ENCODE data around the gene AHSG.

Gene AHSG

GRCh38 chr3:186626254-186626847 lies 13.5 kb downstream of the AHSG start:
- no peaks in the 10 kb centered on the region for H3K9me3 ChIP-seq (ENCODE audit: insufficient read depth, low read depth, low read length)
- no peaks in the 10 kb centered on the region for H3K79me2 ChIP-seq (ENCODE audit: insufficient read depth, low read length)
- H3K9ac ChIP-seq (ENCODE audit: low read depth, low read length, poor library complexity, severe bottlenecking), result no peak overlapping the region
- no peaks in the 10 kb centered on the region for H3K27me3 ChIP-seq (ENCODE audit: insufficient read depth, low read length, poor library complexity, severe bottlenecking)
- no peaks in the 10 kb centered on the region for H3K4me1 ChIP-seq (ENCODE audit: insufficient read depth, low read length, poor library complexity, severe bottlenecking)
- H2AFZ ChIP-seq (ENCODE audit: low read length), result no peak overlapping the region
- H3F3A ChIP-seq (ENCODE audit: low read depth), result no peaks in the 10 kb centered on the region
- H3K4me2 ChIP-seq (ENCODE audit: low read depth, low read length, poor library complexity, severe bottlenecking), result no peak overlapping the region
- H4K20me1 ChIP-seq (ENCODE audit: insufficient read depth, low read length, poor library complexity, severe bottlenecking), result no peaks in the 10 kb centered on the region
- H3K9me2 ChIP-seq (replicated peaks; ENCODE audit: low read depth, low read length), result no peaks in the 10 kb centered on the region
- H3K36me3 ChIP-seq (ENCODE audit: insufficient read depth, low read length), result no peaks in the 10 kb centered on the region
- no peak for TF ChIP-seq EZH2phosphoT487 (IDR thresholded peaks at IDR 0.05; ENCODE audit: borderline replicate concordance)
- no peak for TF ChIP-seq CTCF (conservative IDR thresholded peaks at IDR 0.05; ENCODE audit: low read length)
- no peak overlapping the region for H3K4me3 ChIP-seq (ENCODE audit: low read length, poor library complexity, severe bottlenecking)

GRCh38 chr3:186627852-186628414 lies 15.1 kb downstream of the AHSG start:
- Histone ChIP-seq H3K4me2 (ENCODE audit: low read depth, low read length, poor library complexity, severe bottlenecking) (no peak overlapping the region), H3K9me2 (replicated peaks; ENCODE audit: low read depth, low read length) (no peaks in the 10 kb centered on the region), H3F3A (ENCODE audit: low read depth) (no peaks in the 10 kb centered on the region), H3K9me3 (ENCODE audit: insufficient read depth, low read depth, low read length) (no peaks in the 10 kb centered on the region), H2AFZ (ENCODE audit: low read length) (no peak overlapping the region), H4K20me1 (ENCODE audit: insufficient read depth, low read length, poor library complexity, severe bottlenecking) (no peaks in the 10 kb centered on the region), H3K27me3 (ENCODE audit: insufficient read depth, low read length, poor library complexity, severe bottlenecking) (no peaks in the 10 kb centered on the region), H3K4me1 (ENCODE audit: insufficient read depth, low read length, poor library complexity, severe bottlenecking) (no peaks in the 10 kb centered on the region), H3K79me2 (ENCODE audit: insufficient read depth, low read length) (no peaks in the 10 kb centered on the region), H3K9ac (ENCODE audit: low read depth, low read length, poor library complexity, severe bottlenecking) (no peak overlapping the region), H3K4me3 (ENCODE audit: low read length, poor library complexity, severe bottlenecking) (no peak overlapping the region), H3K36me3 (ENCODE audit: insufficient read depth, low read length) (no peaks in the 10 kb centered on the region)
- TF ChIP-seq CTCF (conservative IDR thresholded peaks at IDR 0.05; ENCODE audit: low read length) (no peak), EZH2phosphoT487 (IDR thresholded peaks at IDR 0.05; ENCODE audit: borderline replicate concordance) (no peak)

- Histone ChIP-seq H3K79me2 (ENCODE audit: insufficient read depth, low read length) (no peaks in the 10 kb centered on the region), H3K36me3 (ENCODE audit: insufficient read depth, low read length) (no peaks in the 10 kb centered on the region), H3K4me3 (ENCODE audit: low read length, poor library complexity, severe bottlenecking) (no peak overlapping the region), H3K9ac (ENCODE audit: low read depth, low read length, poor library complexity, severe bottlenecking) (no peak overlapping the region), H3F3A (ENCODE audit: low read depth) (no peaks in the 10 kb centered on the region), H2AFZ (ENCODE audit: low read length) (no peak overlapping the region), H4K20me1 (ENCODE audit: insufficient read depth, low read length, poor library complexity, severe bottlenecking) (no peaks in the 10 kb centered on the region), H3K9me2 (replicated peaks; ENCODE audit: low read depth, low read length) (no peaks in the 10 kb centered on the region), H3K4me2 (ENCODE audit: low read depth, low read length, poor library complexity, severe bottlenecking) (no peak overlapping the region), H3K4me1 (ENCODE audit: insufficient read depth, low read length, poor library complexity, severe bottlenecking) (no peaks in the 10 kb centered on the region), H3K27me3 (ENCODE audit: insufficient read depth, low read length, poor library complexity, severe bottlenecking) (no peaks in the 10 kb centered on the region), H3K9me3 (ENCODE audit: insufficient read depth, low read depth, low read length) (no peaks in the 10 kb centered on the region)
- TF ChIP-seq CTCF (conservative IDR thresholded peaks at IDR 0.05; ENCODE audit: low read length) (no peak), EZH2phosphoT487 (IDR thresholded peaks at IDR 0.05; ENCODE audit: borderline replicate concordance) (no peak)
These were observed 15.9 kb downstream of the AHSG start for GRCh38 chr3:186628756-186629155.

All from Loucy (cell line).